Measurements from ENCODE around the gene ELOVL3. TPM values are rescaled to one million over a fixed set of nuclear protein-coding genes. Genes with fewer than 3 reads are reported as not detected.

Gene ELOVL3
- total and polyA plus RNA-seq, 10 of the 15 experiments (the other 5 are each of a cell fraction or from before 2014, with no cell fraction given) = 0.10 to 0.18 (median 0.11) TPM; not detected in 7

DNA sequence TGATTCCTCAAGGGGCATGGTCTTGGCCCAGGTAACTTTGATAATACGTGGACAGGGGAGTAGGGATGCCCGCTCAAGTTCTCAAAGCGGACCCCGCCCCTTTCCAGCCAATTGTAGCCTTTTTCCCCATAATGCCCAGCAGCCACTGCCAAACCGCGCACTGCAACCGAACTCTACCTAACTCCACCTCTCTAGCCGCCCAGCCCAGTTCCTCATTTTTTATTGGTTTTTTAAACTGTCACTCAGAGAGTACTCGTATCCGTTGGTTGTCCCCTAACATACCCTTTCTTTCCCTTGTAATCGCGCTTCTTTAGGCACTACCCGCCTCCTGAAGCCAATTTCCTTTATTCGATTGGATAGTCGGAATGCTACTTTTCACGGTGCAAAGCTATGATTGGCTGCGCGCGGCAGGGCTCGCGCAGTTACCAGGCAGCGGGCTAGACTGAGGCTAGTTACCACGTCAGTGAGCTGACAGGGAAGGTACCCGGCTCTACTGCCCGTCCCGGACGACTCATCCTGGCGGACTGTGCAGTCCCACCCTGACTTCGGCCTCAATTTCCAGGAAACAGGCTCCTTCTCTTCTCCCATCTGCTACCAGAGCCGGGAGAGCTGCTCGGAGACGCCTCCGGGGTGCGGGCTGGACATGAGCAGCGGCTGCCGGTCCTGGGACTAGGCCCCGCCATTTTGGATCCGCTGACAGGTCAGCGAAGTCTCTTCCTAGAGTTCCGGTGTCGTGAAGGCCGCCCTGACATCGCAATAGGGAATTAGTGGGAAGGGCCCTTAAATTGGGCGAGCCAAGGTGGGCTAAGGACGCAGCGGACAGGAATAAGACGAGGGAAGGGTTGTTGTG lies 19.2 kb downstream of the ELOVL3 start, which contains the start of gene GBF1 (continued):
- TF ChIP-seq, protein P1, sequence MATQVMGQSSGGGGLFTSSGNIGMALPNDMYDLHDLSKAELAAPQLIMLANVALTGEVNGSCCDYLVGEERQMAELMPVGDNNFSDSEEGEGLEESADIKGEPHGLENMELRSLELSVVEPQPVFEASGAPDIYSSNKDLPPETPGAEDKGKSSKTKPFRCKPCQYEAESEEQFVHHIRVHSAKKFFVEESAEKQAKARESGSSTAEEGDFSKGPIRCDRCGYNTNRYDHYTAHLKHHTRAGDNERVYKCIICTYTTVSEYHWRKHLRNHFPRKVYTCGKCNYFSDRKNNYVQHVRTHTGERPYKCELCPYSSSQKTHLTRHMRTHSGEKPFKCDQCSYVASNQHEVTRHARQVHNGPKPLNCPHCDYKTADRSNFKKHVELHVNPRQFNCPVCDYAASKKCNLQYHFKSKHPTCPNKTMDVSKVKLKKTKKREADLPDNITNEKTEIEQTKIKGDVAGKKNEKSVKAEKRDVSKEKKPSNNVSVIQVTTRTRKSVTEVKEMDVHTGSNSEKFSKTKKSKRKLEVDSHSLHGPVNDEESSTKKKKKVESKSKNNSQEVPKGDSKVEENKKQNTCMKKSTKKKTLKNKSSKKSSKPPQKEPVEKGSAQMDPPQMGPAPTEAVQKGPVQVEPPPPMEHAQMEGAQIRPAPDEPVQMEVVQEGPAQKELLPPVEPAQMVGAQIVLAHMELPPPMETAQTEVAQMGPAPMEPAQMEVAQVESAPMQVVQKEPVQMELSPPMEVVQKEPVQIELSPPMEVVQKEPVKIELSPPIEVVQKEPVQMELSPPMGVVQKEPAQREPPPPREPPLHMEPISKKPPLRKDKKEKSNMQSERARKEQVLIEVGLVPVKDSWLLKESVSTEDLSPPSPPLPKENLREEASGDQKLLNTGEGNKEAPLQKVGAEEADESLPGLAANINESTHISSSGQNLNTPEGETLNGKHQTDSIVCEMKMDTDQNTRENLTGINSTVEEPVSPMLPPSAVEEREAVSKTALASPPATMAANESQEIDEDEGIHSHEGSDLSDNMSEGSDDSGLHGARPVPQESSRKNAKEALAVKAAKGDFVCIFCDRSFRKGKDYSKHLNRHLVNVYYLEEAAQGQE (IDR thresholded peaks at IDR 0.05; ENCODE audit: low read depth, low read length) = no peak
- TF ChIP-seq ZNF207 (IDR thresholded peaks at IDR 0.05; ENCODE audit: borderline replicate concordance) = 0 out of 2 replicates have a peak, but pooled peaks have one; percentile 70
- TF ChIP-seq, protein P2, sequence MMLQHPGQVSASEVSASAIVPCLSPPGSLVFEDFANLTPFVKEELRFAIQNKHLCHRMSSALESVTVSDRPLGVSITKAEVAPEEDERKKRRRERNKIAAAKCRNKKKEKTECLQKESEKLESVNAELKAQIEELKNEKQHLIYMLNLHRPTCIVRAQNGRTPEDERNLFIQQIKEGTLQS (IDR thresholded peaks at IDR 0.05; ENCODE audit: borderline replicate concordance, extremely low read depth, low read depth, low read length) = no peak
- TF ChIP-seq HCFC1 (IDR thresholded peaks at IDR 0.05; ENCODE audit: low read length) = peak; percentile 42
- TF ChIP-seq E2F4 (IDR thresholded peaks at IDR 0.05; ENCODE audit: low read depth, low read length) = peak; percentile 49
- TF ChIP-seq PAX5 (IDR thresholded peaks at IDR 0.05; ENCODE audit: borderline replicate concordance, low read depth, low read length) = no peak
- TF ChIP-seq FOXK2 (IDR thresholded peaks at IDR 0.05) = no peak
- no peak for TF ChIP-seq FOXM1 (IDR thresholded peaks at IDR 0.05; ENCODE audit: low read depth, low read length)
- no peak; a peak in 1 of 4 replicates for TF ChIP-seq IKZF2 (IDR thresholded peaks at IDR 0.05)
- no peak for TF ChIP-seq SMC3 (IDR thresholded peaks at IDR 0.05; ENCODE audit: borderline replicate concordance, low read length)
- TF ChIP-seq HDGF (IDR thresholded peaks at IDR 0.05) = peak; percentile 67; the same call in 1 of the 2 replicates
- TF ChIP-seq CHD1 (IDR thresholded peaks at IDR 0.05; ENCODE audit: low read depth, low read length) = no peak
- TF ChIP-seq, protein P3, sequence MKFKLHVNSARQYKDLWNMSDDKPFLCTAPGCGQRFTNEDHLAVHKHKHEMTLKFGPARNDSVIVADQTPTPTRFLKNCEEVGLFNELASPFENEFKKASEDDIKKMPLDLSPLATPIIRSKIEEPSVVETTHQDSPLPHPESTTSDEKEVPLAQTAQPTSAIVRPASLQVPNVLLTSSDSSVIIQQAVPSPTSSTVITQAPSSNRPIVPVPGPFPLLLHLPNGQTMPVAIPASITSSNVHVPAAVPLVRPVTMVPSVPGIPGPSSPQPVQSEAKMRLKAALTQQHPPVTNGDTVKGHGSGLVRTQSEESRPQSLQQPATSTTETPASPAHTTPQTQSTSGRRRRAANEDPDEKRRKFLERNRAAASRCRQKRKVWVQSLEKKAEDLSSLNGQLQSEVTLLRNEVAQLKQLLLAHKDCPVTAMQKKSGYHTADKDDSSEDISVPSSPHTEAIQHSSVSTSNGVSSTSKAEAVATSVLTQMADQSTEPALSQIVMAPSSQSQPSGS (IDR thresholded peaks at IDR 0.05; ENCODE audit: low read length) = no peak
- TF ChIP-seq ZNF217 (IDR thresholded peaks at IDR 0.05) = no peak
- no peak for TF ChIP-seq KAT2A (conservative IDR thresholded peaks at IDR 0.05; ENCODE audit: control insufficient read depth, low read depth, low read length)
- no peak for TF ChIP-seq BCL11A (IDR thresholded peaks at IDR 0.05; ENCODE audit: low read depth, low read length)
- no peak for TF ChIP-seq NFIC (IDR thresholded peaks at IDR 0.05; ENCODE audit: low read depth, low read length)
- TF ChIP-seq MXI1 (IDR thresholded peaks at IDR 0.05; ENCODE audit: low read depth, low read length) = peak; percentile 76
- no peak for TF ChIP-seq BCL3 (IDR thresholded peaks at IDR 0.05; ENCODE audit: borderline replicate concordance, insufficient read depth, low read depth, low read length, poor library complexity, severe bottlenecking)
- peak; percentile 96 for TF ChIP-seq CHD2 (IDR thresholded peaks at IDR 0.05; ENCODE audit: borderline replicate concordance, low read depth, low read length)
- TF ChIP-seq STAT3 (IDR thresholded peaks at IDR 0.05; ENCODE audit: low read depth, low read length) = no peak
- peak; percentile 56; the same call in 1 of the 2 replicates for TF ChIP-seq GABPA (IDR thresholded peaks at IDR 0.05; ENCODE audit: low read depth)
- no peak for TF ChIP-seq RAD21 (IDR thresholded peaks at IDR 0.05; ENCODE audit: insufficient read depth, low read depth, low read length)
